ENCODE results near the gene ZNF782.

DNA sequence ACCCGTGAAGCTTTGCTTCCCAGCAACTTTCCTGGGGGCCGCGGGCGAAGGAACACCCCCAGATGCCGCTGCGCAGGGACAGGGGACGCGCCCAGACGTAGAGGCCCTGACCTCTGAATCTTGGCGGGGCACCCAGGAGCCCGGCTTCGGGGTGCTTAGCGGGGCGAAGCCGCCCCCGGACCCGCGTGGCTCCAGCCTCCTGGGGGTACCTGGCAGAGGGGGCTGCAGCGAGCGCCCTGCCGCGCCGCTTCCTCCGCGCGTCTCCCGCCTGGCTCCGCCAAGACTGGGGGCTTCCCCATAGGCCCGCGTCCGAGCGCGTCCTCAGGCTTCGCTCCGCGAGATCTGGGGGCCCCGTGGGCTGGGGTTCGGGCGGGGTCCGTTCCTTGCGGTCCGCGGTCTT lies 23.0 kb upstream of the ZNF782 start:
- TF ChIP-seq POLR2A (IDR thresholded peaks at IDR 0.05; ENCODE audit: low read depth, low read length) (no peak), POLR2AphosphoS5 (IDR thresholded peaks at IDR 0.05; ENCODE audit: low read depth, low read length) (no peak), TAF1 (IDR thresholded peaks at IDR 0.05; ENCODE audit: low read depth, low read length) (no peak), SPI1 (IDR thresholded peaks at IDR 0.05; ENCODE audit: low read depth, low read length) (no peak), POU2F2 (IDR thresholded peaks at IDR 0.05; ENCODE audit: low read depth, low read length) (no peak)
